GM12878 (cell line): ENCODE results near the gene EHF. TPM values are rescaled to one million over a fixed set of nuclear protein-coding genes. Genes with fewer than 3 reads are reported as not detected.

Experiments
- ATAC-seq: fragments of 200-7000 bp; cut with Tn5 transposase; 3 replicates; pipeline ENCODE4 v1.9.1; 2020; ENCODE audit warnings: mild to moderate bottlenecking, moderate library complexity
- BruUV-seq: library from RNA; stranded (reverse); fragments of 400-500 nt; replicated peaks from 2 replicates; lab custom pipeline; 2021; lab: Mats Ljungman, UMichigan
- CTCF ChIA-PET: fragments of 300-600 bp; sonication (Branson Sonifier 250); formaldehyde crosslinking; extraction: SDS; loops from one replicate; lab custom pipeline; 2021; ENCODE audit warnings: inconsistent platforms; lab: Yijun Ruan, JAX
- POLR2A ChIA-PET: fragments of 350-600 bp; formaldehyde crosslinking; extraction: SDS; loops from one replicate; lab custom pipeline; 2021; ENCODE audit warnings: inconsistent platforms; lab: Charles Lee
- RAD21 ChIA-PET: fragments of 300-600 bp; sonication (Branson Sonifier 250); formaldehyde crosslinking; loops from one replicate; lab custom pipeline; 2023; ENCODE audit warnings: antibody characterized with exemption; ENCODE audit not compliant: unreplicated experiment; lab: Charles Lee
- SMC1A ChIA-PET: fragments of 300-600 bp; sonication (Branson Sonifier 250); formaldehyde crosslinking; loops from one replicate; lab custom pipeline; 2023; ENCODE audit not compliant: unreplicated experiment, uncharacterized antibody; lab: Charles Lee
- DNase-seq: peaks from one replicate; pipeline ENCODE4 v3.0.0-alpha.2; 2011; ENCODE audit warnings: low read depth, low spot score
- FAIRE-seq: peaks from 3 replicates; lab custom pipeline; 2011; peaks lifted over from hg19 to GRCh38; lab: Jason Lieb, UNC
- H2AFZ ChIP-seq: 2 replicates; pipeline ENCODE4 v1.6.0; 2011; ENCODE audit warnings: low read depth, low read length, control low read depth; ENCODE audit not compliant: control insufficient read depth
- H3K27ac ChIP-seq: 2 replicates; pipeline ENCODE4 v1.5.1; 2011; ENCODE audit warnings: control low read depth; ENCODE audit not compliant: control insufficient read depth, insufficient read depth
- H3K27me3 ChIP-seq, 2 experiments: replicated peaks in 1 of 2; 2 replicates each; pipeline versions ENCODE4 v1.6.0 to v1.6.1; 2011; ENCODE audit warnings: low read length in 1 of 2; ENCODE audit not compliant: control insufficient read depth in 2 of 2, insufficient read depth in 2 of 2
- H3K36me3 ChIP-seq, 2 experiments: 2 replicates each; pipeline ENCODE4 v1.5.1; 2011; ENCODE audit warnings: low read length in 1 of 2; ENCODE audit not compliant: control insufficient read depth in 2 of 2, insufficient read depth in 2 of 2
- H3K4me1 ChIP-seq: 2 replicates; pipeline ENCODE4 v1.6.1; 2011; ENCODE audit warnings: mild to moderate bottlenecking, low read length, moderate library complexity, mixed read lengths; ENCODE audit not compliant: control insufficient read depth, insufficient read depth
- H3K4me2 ChIP-seq: 2 replicates; pipeline ENCODE4 v1.6.0; 2011; ENCODE audit warnings: control low read depth; ENCODE audit not compliant: control insufficient read depth, insufficient read depth
- H3K4me3 ChIP-seq: fragments of 200-600 bp; sonication (generic); 2 replicates; pipeline ENCODE4 v1.5.1; 2016
- H3K79me2 ChIP-seq: 2 replicates; pipeline ENCODE4 v1.6.0; 2011; ENCODE audit warnings: low read length; ENCODE audit not compliant: control insufficient read depth, insufficient read depth
- H3K9ac ChIP-seq: 2 replicates; pipeline ENCODE4 v1.8.0; 2011; ENCODE audit warnings: low read length, control low read depth, mixed read lengths; ENCODE audit not compliant: control insufficient read depth, insufficient read depth
- H3K9me3 ChIP-seq: replicated peaks from 3 replicates; pipeline ENCODE4 v1.5.1; 2011; ENCODE audit warnings: mild to moderate bottlenecking, low read length; ENCODE audit not compliant: control insufficient read depth, insufficient read depth
- H4K20me1 ChIP-seq: 2 replicates; pipeline ENCODE4 v1.6.0; 2011; ENCODE audit not compliant: control insufficient read depth, insufficient read depth
- IRF5 ChIP-seq: fragments of 450-650 bp; IDR thresholded peaks from 2 replicates; pipeline ENCODE4 v1.6.1; 2017; ENCODE audit warnings: borderline replicate concordance
- RELA ChIP-seq: fragments of 450-650 bp; IDR thresholded peaks from 2 replicates; pipeline ENCODE4 v1.8.0; 2014; ENCODE audit warnings: borderline replicate concordance; ENCODE audit not compliant: partially characterized antibody
- REST ChIP-seq: IDR thresholded peaks from 2 replicates; pipeline ENCODE4 v1.6.1; 2012; ENCODE audit warnings: mild to moderate bottlenecking, low read depth, low read length
- RFX5 ChIP-seq: IDR thresholded peaks from 2 replicates; pipeline ENCODE4 v1.6.1; 2011; ENCODE audit warnings: low read depth, low read length, improper control_type of control experiment
- ZBTB4 ChIP-seq: fragments of 450-650 bp; formaldehyde crosslinking; IDR thresholded peaks from 2 replicates; pipeline ENCODE4 v1.4.0; 2022; ENCODE audit warnings: mild to moderate bottlenecking, moderate library complexity
- WGBS: methylation state at CpG from one replicate; pipeline ENCODE4 v1.1.6; 2016; ENCODE audit warnings: low lambda C conversion rate; ENCODE audit not compliant: insufficient replicate concordance, insufficient coverage; ENCODE audit errors: missing lambda C conversion rate; 5-methylcytosine and 5-hydroxymethylcytosine counted together
- in situ Hi-C: fragments of 300-500 bp; cut with MboI; formaldehyde crosslinking; loops from 9 replicates; pipeline ENCODE4 v1.14.3; 2018; ENCODE audit warnings: mixed read lengths
- intact Hi-C: fragments of 100-400 bp; cut with micrococcal nuclease; formaldehyde crosslinking; loops from one replicate; pipeline ENCODE4 v1.14.2; 2022; ENCODE audit not compliant: unreplicated experiment
- polyA plus RNA-seq, 11 experiments: library from polyadenylated mRNA; depleted of rRNA in 4 of 11; unstranded in 6 of 11; stranded (reverse) in 5 of 11; fragments of >200 nt; fragmentation: Nextera tagmentation in 4 of 11; fragmentation: Illumina TruSeq in 1 of 11; extraction: Ambion mirVana in 4 of 11; extraction: Trizol in 1 of 11; gene quantifications; 1 replicate in 1 of 11; 2 replicates in 10 of 11; pipeline versions ENCODE4 v1.2.1 to v1.2.3, GENCODE V29; 2011 to 2016; ENCODE audit warnings: inconsistent platforms in 2 of 11, missing spikeins in 2 of 11, low read depth in 1 of 11
- total RNA-seq, 4 experiments: library from RNA; depleted of rRNA in 3 of 4; stranded (reverse); fragments of >200 nt in 3 of 4; fragmentation: Illumina TruSeq in 1 of 4; extraction: Trizol in 1 of 4; gene quantifications; 2 replicates each; pipeline versions ENCODE4 v1.2.1 to v1.2.3, GENCODE V29; 2013 to 2021

Gene EHF
- total and polyA plus RNA-seq, 10 of the 15 experiments (the other 5 are each of a cell fraction or from before 2014, with no cell fraction given) = 0.04 to 0.33 (median 0.06) TPM; not detected in 6

GRCh38 chr11:34595391-34595790, 25.5 kb upstream of the EHF start:
- TF ChIP-seq REST (no peak), IRF5 (no peak), RELA (no peak), ZBTB4 (CRISPR knock-in tag) (no peak), RFX5 (no peak)
- TF ChIP-seq, all 136 proteins: peak for 0
- ATAC-seq = no peak
- Histone ChIP-seq H3K27me3 (no peaks in the 10 kb centered on the region; a peak in 2 of 4 replicates), H3K27ac (no peak overlapping the region), H3K4me3 (no peak overlapping the region), H3K36me3 (no peaks in the 10 kb centered on the region), H3K9me3 (no peaks in the 10 kb centered on the region), H2AFZ (no peak overlapping the region), H3K9ac (no peak overlapping the region), H4K20me1 (no peaks in the 10 kb centered on the region), H3K4me2 (no peak overlapping the region), H3K79me2 (no peaks in the 10 kb centered on the region), H3K4me1 (no peaks in the 10 kb centered on the region; the same call in 1 of the 2 replicates)
- RAD21 ChIA-PET = no interaction called here
- POLR2A ChIA-PET = no interaction called here
- CTCF ChIA-PET = interaction anchor here (0.9 to 1.6 kb wide), 3 partner anchors 8 to 294 kb away, joined by 3 to 5 read pairs (median 3); no protein-coding TSS in a partner anchor
- WGBS = 37% methylated on average over 2 of the region's 2 CpGs
- in situ Hi-C loops (no loop called here), intact Hi-C loops (no loop called here)
- DNase-seq = no peak
- no TSS peak for BruUV-seq
- SMC1A ChIA-PET = no interaction called here
- FAIRE-seq = no peak
